ENCODE measurements around the gene MBOAT1.

MBOAT1 gene

GRCh38 chr6:20202699-20203302 lies 9.5 kb downstream of the MBOAT1 start:
- no peaks in the 10 kb centered on the region for H3K9me3 Mint-ChIP-seq
- H3K4me1 Mint-ChIP-seq = peaks cover 8% of the 10 kb centered on the region
- H3K4me3 Mint-ChIP-seq = no peak overlapping the region
- no peak overlapping the region for H3K27ac Mint-ChIP-seq
- no peak for DNase-seq (ENCODE audit: low spot score in 2 of 2)
- peaks cover 1% of the 10 kb centered on the region for H3K36me3 Mint-ChIP-seq
- no peak for ATAC-seq (ENCODE audit: low read depth)
- H3K27me3 Mint-ChIP-seq = peaks cover 5% of the 10 kb centered on the region

GRCh38 chr6:20202324-20202658 lies 10.0 kb downstream of the MBOAT1 start:
- H3K36me3 Mint-ChIP-seq = peaks cover 1% of the 10 kb centered on the region
- H3K9me3 Mint-ChIP-seq = no peaks in the 10 kb centered on the region
- no peak for ATAC-seq (ENCODE audit: low read depth)
- H3K27ac Mint-ChIP-seq = no peak overlapping the region
- peaks cover 8% of the 10 kb centered on the region for H3K4me1 Mint-ChIP-seq
- DNase-seq (ENCODE audit: low spot score in 2 of 2) = no peak
- H3K4me3 Mint-ChIP-seq = no peak overlapping the region
- peaks cover 5% of the 10 kb centered on the region for H3K27me3 Mint-ChIP-seq

- no peak overlapping the region for H3K27ac Mint-ChIP-seq
- DNase-seq (ENCODE audit: low spot score in 2 of 2) (no peak), ATAC-seq (ENCODE audit: low read depth) (no peak)
- H3K4me3 Mint-ChIP-seq = no peak overlapping the region
- no peaks in the 10 kb centered on the region for H3K9me3 Mint-ChIP-seq
- peaks cover 2% of the 10 kb centered on the region for H3K27me3 Mint-ChIP-seq
- H3K36me3 Mint-ChIP-seq = no peaks in the 10 kb centered on the region
- H3K4me1 Mint-ChIP-seq = no peaks in the 10 kb centered on the region
Observed at GRCh38 chr6:20200761-20201630, 11.3 kb downstream of the MBOAT1 start.

- DNase-seq (ENCODE audit: low spot score in 2 of 2) = no peak
- Mint-ChIP-seq H3K27me3 (no peaks in the 10 kb centered on the region), H3K4me1 (no peaks in the 10 kb centered on the region), H3K36me3 (no peaks in the 10 kb centered on the region), H3K4me3 (no peak overlapping the region), H3K9me3 (no peaks in the 10 kb centered on the region), H3K27ac (no peak overlapping the region)
- ATAC-seq (ENCODE audit: low read depth) = no peak
Observed at GRCh38 chr6:20198775-20199174, 13.5 kb downstream of the MBOAT1 start.

GRCh38 chr6:20198156-20198774 lies 14.0 kb downstream of the MBOAT1 start:
- Mint-ChIP-seq H3K9me3 (no peaks in the 10 kb centered on the region), H3K27me3 (no peaks in the 10 kb centered on the region), H3K27ac (no peak overlapping the region), H3K4me1 (no peaks in the 10 kb centered on the region), H3K4me3 (no peak overlapping the region), H3K36me3 (no peaks in the 10 kb centered on the region)
- no peak for ATAC-seq (ENCODE audit: low read depth)
- no peak for DNase-seq (ENCODE audit: low spot score in 2 of 2)

- Mint-ChIP-seq H3K27ac (no peak overlapping the region), H3K9me3 (no peaks in the 10 kb centered on the region), H3K4me1 (peaks cover under 1% of the 10 kb centered on the region), H3K27me3 (no peaks in the 10 kb centered on the region), H3K36me3 (peaks cover under 1% of the 10 kb centered on the region), H3K4me3 (no peak overlapping the region)
- ATAC-seq (ENCODE audit: low read depth) (no peak), DNase-seq (ENCODE audit: low spot score in 2 of 2) (no peak)
Observed at GRCh38 chr6:20197251-20197650, 15.0 kb downstream of the MBOAT1 start.

GRCh38 chr6:20192625-20193024 lies 19.6 kb downstream of the MBOAT1 start:
- no peak for ATAC-seq (ENCODE audit: low read depth)
- no peak for DNase-seq (ENCODE audit: low spot score in 2 of 2)
- peaks cover 4% of the 10 kb centered on the region for H3K36me3 Mint-ChIP-seq
- peaks cover 4% of the 10 kb centered on the region for H3K9me3 Mint-ChIP-seq
- H3K4me3 Mint-ChIP-seq = no peak overlapping the region
- H3K27ac Mint-ChIP-seq = no peak overlapping the region
- no peaks in the 10 kb centered on the region for H3K27me3 Mint-ChIP-seq
- H3K4me1 Mint-ChIP-seq = peaks cover 3% of the 10 kb centered on the region

GRCh38 chr6:20191992-20192391 lies 20.3 kb downstream of the MBOAT1 start:
- peaks cover 5% of the 10 kb centered on the region for H3K36me3 Mint-ChIP-seq
- DNase-seq (ENCODE audit: low spot score in 2 of 2) (no peak), ATAC-seq (ENCODE audit: low read depth) (no peak)
- no peaks in the 10 kb centered on the region for H3K27me3 Mint-ChIP-seq
- H3K4me3 Mint-ChIP-seq = no peak overlapping the region
- H3K9me3 Mint-ChIP-seq = peaks cover 4% of the 10 kb centered on the region
- peaks cover 3% of the 10 kb centered on the region for H3K4me1 Mint-ChIP-seq
- no peak overlapping the region for H3K27ac Mint-ChIP-seq

- peaks cover 3% of the 10 kb centered on the region for H3K4me1 Mint-ChIP-seq
- H3K36me3 Mint-ChIP-seq = peaks cover 9% of the 10 kb centered on the region
- DNase-seq (ENCODE audit: low spot score in 2 of 2) (no peak), ATAC-seq (ENCODE audit: low read depth) (no peak)
- H3K4me3 Mint-ChIP-seq = no peak overlapping the region
- peaks cover 4% of the 10 kb centered on the region for H3K9me3 Mint-ChIP-seq
- no peak overlapping the region for H3K27ac Mint-ChIP-seq
- H3K27me3 Mint-ChIP-seq = no peaks in the 10 kb centered on the region
Observed at GRCh38 chr6:20188630-20189075, 23.6 kb downstream of the MBOAT1 start.

- H3K27me3 Mint-ChIP-seq = no peaks in the 10 kb centered on the region
- no peaks in the 10 kb centered on the region for H3K4me1 Mint-ChIP-seq
- peaks cover 7% of the 10 kb centered on the region for H3K9me3 Mint-ChIP-seq
- ATAC-seq (ENCODE audit: low read depth) (no peak), DNase-seq (ENCODE audit: low spot score in 2 of 2) (no peak)
- no peak overlapping the region for H3K4me3 Mint-ChIP-seq
- no peak overlapping the region for H3K27ac Mint-ChIP-seq
- H3K36me3 Mint-ChIP-seq = peaks cover 9% of the 10 kb centered on the region
Observed at GRCh38 chr6:20186981-20187380, 25.3 kb downstream of the MBOAT1 start.

GRCh38 chr6:20183706-20184105 lies 28.6 kb downstream of the MBOAT1 start:
- H3K4me3 Mint-ChIP-seq = no peak overlapping the region
- H3K4me1 Mint-ChIP-seq = no peaks in the 10 kb centered on the region
- peaks cover 8% of the 10 kb centered on the region for H3K9me3 Mint-ChIP-seq
- peaks cover 12% of the 10 kb centered on the region for H3K36me3 Mint-ChIP-seq
- DNase-seq (ENCODE audit: low spot score in 2 of 2) (no peak), ATAC-seq (ENCODE audit: low read depth) (no peak)
- no peaks in the 10 kb centered on the region for H3K27me3 Mint-ChIP-seq
- no peak overlapping the region for H3K27ac Mint-ChIP-seq

- ATAC-seq (ENCODE audit: low read depth) = no peak
- Mint-ChIP-seq H3K36me3 (peaks cover 11% of the 10 kb centered on the region), H3K27me3 (no peaks in the 10 kb centered on the region), H3K27ac (no peak overlapping the region), H3K4me1 (no peaks in the 10 kb centered on the region), H3K9me3 (peaks cover 7% of the 10 kb centered on the region), H3K4me3 (no peak overlapping the region)
- DNase-seq (ENCODE audit: low spot score in 2 of 2) = no peak
Observed at GRCh38 chr6:20182926-20183521, 29.2 kb downstream of the MBOAT1 start.

- H3K27ac Mint-ChIP-seq = no peak overlapping the region
- H3K36me3 Mint-ChIP-seq = peaks cover 10% of the 10 kb centered on the region
- no peaks in the 10 kb centered on the region for H3K27me3 Mint-ChIP-seq
- no peaks in the 10 kb centered on the region for H3K4me1 Mint-ChIP-seq
- no peak for DNase-seq (ENCODE audit: low spot score in 2 of 2)
- ATAC-seq (ENCODE audit: low read depth) = no peak
- no peak overlapping the region for H3K4me3 Mint-ChIP-seq
- H3K9me3 Mint-ChIP-seq = peaks cover 7% of the 10 kb centered on the region
Observed at GRCh38 chr6:20182069-20182468, 30.2 kb downstream of the MBOAT1 start.

- Mint-ChIP-seq H3K27me3 (no peaks in the 10 kb centered on the region), H3K36me3 (peaks cover 9% of the 10 kb centered on the region), H3K4me1 (no peaks in the 10 kb centered on the region), H3K4me3 (no peak overlapping the region), H3K27ac (no peak overlapping the region), H3K9me3 (peaks cover 7% of the 10 kb centered on the region)
- ATAC-seq (ENCODE audit: low read depth) = no peak
- no peak for DNase-seq (ENCODE audit: low spot score in 2 of 2)
Observed at GRCh38 chr6:20180935-20181334, 31.3 kb downstream of the MBOAT1 start.
